ENCODE measurements around the gene RERGL. TPM values are rescaled to one million over a fixed set of nuclear protein-coding genes. Genes with fewer than 3 reads are reported as not detected.

Gene RERGL
- total RNA-seq = not detected in 2 replicates

GRCh38 chr12:18090093-18090492, at the start of gene RERGL:
Gene RERGL (minus strand): TSS chr12:18090193. CDS start chr12:18090140, 53 bp downstream.

Other genes with a start within 250 kb of the RERGL start
- gene PIK3C2G, start 171.3 kb upstream of the RERGL start, total RNA-seq = not detected in 2 replicates

All from endothelial cell of coronary artery (primary cell).